Fibroblast of pulmonary artery (primary cell): ENCODE results near the gene HIPK2.
"Not testable (repeated sequence)": the region's sequence is repeated elsewhere in the genome, so short reads cannot be mapped to it uniquely, and the experiment has no call there.

Source experiments
- DNase-seq: peaks from one replicate; pipeline ENCODE4 v3.0.0-alpha.2; 2010; ENCODE audit warnings: low read depth
- H3K4me3 ChIP-seq: replicated peaks from 2 replicates; pipeline ENCODE4 v1.5.1; 2011; ENCODE audit warnings: low read depth, mild to moderate bottlenecking, control low read depth, low read length, moderate library complexity
- TF ChIP-seq, protein P1 (sequence below): IDR thresholded peaks from 2 replicates; pipeline ENCODE4 v1.5.1; 2011; ENCODE audit warnings: mild to moderate bottlenecking, control low read depth, low read length, inconsistent platforms; ENCODE audit errors: missing control alignments

Gene HIPK2

GRCh38 chr7:139620676-139621344 is 157.0 kb downstream of the HIPK2 start:
- DNase-seq, result peak; percentile 34
- no peak overlapping the region for H3K4me3 ChIP-seq
- TF ChIP-seq, protein P1, sequence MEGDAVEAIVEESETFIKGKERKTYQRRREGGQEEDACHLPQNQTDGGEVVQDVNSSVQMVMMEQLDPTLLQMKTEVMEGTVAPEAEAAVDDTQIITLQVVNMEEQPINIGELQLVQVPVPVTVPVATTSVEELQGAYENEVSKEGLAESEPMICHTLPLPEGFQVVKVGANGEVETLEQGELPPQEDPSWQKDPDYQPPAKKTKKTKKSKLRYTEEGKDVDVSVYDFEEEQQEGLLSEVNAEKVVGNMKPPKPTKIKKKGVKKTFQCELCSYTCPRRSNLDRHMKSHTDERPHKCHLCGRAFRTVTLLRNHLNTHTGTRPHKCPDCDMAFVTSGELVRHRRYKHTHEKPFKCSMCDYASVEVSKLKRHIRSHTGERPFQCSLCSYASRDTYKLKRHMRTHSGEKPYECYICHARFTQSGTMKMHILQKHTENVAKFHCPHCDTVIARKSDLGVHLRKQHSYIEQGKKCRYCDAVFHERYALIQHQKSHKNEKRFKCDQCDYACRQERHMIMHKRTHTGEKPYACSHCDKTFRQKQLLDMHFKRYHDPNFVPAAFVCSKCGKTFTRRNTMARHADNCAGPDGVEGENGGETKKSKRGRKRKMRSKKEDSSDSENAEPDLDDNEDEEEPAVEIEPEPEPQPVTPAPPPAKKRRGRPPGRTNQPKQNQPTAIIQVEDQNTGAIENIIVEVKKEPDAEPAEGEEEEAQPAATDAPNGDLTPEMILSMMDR, result peak; percentile 77

DNA sequence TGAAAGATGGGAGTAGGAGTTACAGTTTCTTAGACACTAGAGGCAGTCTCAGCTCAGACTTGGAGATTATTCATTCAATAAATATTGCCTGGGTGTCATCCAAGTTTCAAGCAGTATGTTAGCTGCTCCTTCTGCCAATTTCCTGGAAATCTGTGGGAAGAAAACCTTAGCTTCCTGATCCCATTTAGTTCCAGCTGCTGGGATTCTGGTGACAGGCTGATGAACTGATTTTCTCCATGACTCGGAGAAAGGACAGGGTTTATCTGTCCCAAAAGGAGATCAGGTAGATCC is 158.5 kb downstream of the HIPK2 start:
- TF ChIP-seq, protein P1, result peak; percentile 16
- H3K4me3 ChIP-seq, result no peak overlapping the region

GRCh38 chr7:139618482-139619366 is 159.1 kb downstream of the HIPK2 start:
- no peak overlapping the region for H3K4me3 ChIP-seq
- DNase-seq, result peak; percentile 60
- TF ChIP-seq, protein P1, result peak; percentile 50

More for the DNA sequence above, 158.5 kb downstream of the HIPK2 start:
- DNase-seq, result peak; percentile 76

DNA sequence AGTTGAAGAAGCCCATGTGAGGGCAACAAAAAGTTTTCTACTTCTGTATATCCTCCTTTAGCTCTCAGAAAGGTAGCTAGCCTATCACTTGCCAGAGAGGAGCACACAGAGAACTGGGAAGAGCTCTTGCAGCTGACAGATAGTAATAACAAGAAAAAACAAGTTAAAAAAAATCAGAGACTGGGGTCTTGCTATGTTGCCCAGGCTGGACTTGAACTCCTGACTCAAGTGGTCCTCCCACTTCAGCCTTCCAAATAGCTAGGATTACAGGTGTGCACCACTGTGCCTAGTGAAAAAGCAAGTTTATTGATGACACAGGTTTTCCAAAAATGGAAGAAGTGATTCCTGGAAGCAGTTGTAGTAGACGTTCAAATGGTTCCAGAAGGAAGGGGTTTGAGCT is 160.7 kb downstream of the HIPK2 start:
- TF ChIP-seq, protein P1, result no peak
- no peak for DNase-seq
- no peak overlapping the region for H3K4me3 ChIP-seq

- no peak overlapping the region for H3K4me3 ChIP-seq
- DNase-seq, result no peak
- TF ChIP-seq, protein P1, result no peak
These were observed 162.9 kb downstream of the HIPK2 start for GRCh38 chr7:139614886-139615285.

DNA sequence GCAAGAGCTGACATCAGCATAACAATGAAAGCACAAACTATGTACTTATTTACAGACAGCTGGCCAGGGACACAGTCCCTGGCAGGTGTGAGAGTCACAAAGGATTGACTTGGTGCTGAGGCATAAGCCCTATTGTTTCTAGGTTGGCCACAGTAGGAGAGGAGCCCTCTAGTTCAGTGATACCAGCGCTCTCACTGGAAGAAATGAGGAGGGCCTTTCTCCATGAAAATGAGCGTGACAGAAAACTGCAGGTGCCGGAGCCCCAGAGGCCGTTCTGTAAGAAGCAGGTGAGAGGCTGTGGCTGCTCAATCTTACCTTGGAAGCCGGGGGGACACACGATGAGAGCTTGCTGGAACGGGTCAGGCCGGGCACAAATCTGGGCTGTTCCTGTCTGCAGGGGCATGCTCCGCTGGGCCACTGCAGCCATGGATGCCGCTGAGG is 163.8 kb downstream of the HIPK2 start:
- DNase-seq, result no peak
- TF ChIP-seq, protein P1, result no peak
- no peak overlapping the region for H3K4me3 ChIP-seq

DNA sequence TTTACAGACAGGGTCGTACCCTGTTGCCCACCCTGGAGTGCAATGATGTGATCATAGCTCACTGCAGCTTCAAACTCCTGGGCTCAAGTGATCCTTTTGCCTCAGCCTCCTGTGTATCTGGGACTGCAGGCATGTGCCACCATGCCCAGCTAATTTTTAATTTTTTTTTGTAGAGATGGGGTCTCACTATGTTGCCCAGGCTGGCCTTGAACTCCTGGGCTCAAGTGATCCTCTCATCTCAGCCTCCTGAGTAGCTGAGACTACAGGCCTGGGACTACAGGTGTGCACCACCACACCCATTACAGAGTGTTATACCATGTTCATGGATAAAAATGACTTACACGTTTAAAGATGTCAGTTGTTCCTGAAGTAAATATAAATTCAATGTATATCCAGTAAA is 166.2 kb downstream of the HIPK2 start:
- not testable (repeated sequence) for DNase-seq, H3K4me3 ChIP-seq
